ENCODE results near the gene DDX1.

DDX1 gene

DNA sequence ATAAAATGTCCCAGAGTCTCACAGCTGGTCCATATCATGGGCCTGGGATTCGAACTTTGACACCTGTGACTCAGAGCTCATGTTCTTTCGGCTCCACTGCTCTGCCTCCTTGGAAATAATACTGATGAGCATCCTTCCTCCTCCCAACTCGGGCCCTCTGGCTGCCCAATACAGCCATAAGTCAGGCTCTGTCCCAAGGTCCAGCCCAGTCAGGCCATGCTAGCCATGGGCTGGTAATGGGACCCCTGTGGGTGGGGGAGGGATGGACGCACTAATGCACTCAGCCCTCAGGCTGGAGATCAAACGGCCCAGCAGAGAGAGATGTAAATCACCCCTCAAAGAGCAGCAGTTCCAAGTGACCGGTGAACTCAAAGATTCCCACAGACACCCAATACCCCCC lies 61.1 kb downstream of the DDX1 start:
- no peak overlapping the region for H3K4me2 ChIP-seq (ENCODE audit: low read depth, low read length, poor library complexity, severe bottlenecking)
- H2AFZ ChIP-seq (ENCODE audit: low read length): no peak overlapping the region
- no peaks in the 10 kb centered on the region for H3K27me3 ChIP-seq (ENCODE audit: insufficient read depth, low read length, poor library complexity, severe bottlenecking)
- H3F3A ChIP-seq (ENCODE audit: low read depth): no peaks in the 10 kb centered on the region
- TF ChIP-seq EZH2phosphoT487 (IDR thresholded peaks at IDR 0.05; ENCODE audit: borderline replicate concordance): no peak
- no peak overlapping the region for H3K9ac ChIP-seq (ENCODE audit: low read depth, low read length, poor library complexity, severe bottlenecking)
- H3K36me3 ChIP-seq (ENCODE audit: insufficient read depth, low read length): no peaks in the 10 kb centered on the region
- H3K9me3 ChIP-seq (ENCODE audit: insufficient read depth, low read depth, low read length): no peaks in the 10 kb centered on the region
- no peak overlapping the region for H3K4me3 ChIP-seq (ENCODE audit: low read length, poor library complexity, severe bottlenecking)
- H4K20me1 ChIP-seq (ENCODE audit: insufficient read depth, low read length, poor library complexity, severe bottlenecking): no peaks in the 10 kb centered on the region
- H3K4me1 ChIP-seq (ENCODE audit: insufficient read depth, low read length, poor library complexity, severe bottlenecking): no peaks in the 10 kb centered on the region
- no peaks in the 10 kb centered on the region for H3K9me2 ChIP-seq (replicated peaks; ENCODE audit: low read depth, low read length)
- H3K79me2 ChIP-seq (ENCODE audit: insufficient read depth, low read length): no peaks in the 10 kb centered on the region

DNA sequence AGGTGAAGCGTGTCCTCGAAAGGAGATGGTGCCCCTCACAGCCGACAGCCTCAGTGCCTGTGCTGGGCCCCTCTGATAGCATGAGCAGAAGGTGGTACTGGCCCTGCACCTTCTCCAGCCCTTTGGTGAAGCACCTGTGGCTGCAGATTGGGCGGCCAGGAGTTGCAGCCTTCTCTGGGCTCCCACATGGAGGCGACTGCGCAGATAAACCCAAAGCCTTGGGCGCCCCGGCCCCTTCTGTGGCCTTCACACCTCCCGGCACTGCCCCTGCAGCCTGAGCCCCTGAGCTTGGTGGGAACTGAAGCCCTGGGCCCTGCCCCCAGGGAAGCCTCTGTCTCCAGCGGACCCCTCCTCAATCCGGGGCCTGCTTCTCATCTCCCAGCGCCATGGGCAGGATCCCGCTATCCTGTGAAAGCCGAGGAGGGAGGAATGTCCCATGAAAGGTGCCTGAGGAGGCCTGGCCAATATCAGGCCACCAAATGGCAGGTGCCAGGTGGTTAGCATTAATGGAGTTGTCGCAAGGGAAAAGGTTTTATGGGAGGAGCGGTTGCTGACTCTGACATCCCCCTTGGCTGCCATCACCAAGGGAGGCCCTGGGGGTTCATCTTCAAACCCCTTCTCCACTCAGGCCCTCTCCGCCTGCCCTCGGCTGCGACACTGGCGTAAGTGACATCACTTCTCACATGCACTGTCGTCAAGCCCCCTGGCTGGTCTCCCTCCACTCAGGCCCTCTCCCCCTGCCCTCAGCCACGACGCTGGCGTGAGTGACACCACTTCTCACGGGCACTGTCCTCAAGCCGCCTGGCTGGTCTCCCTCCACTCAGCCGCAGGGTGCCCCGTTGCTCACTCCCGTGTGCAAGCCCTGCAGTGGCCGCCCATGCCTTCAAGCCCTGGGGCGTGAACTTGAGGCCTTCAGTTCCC lies 62.4 kb downstream of the DDX1 start:
- H3F3A ChIP-seq (ENCODE audit: low read depth): no peaks in the 10 kb centered on the region
- H3K9me3 ChIP-seq (ENCODE audit: insufficient read depth, low read depth, low read length): no peaks in the 10 kb centered on the region
- TF ChIP-seq, protein P1, sequence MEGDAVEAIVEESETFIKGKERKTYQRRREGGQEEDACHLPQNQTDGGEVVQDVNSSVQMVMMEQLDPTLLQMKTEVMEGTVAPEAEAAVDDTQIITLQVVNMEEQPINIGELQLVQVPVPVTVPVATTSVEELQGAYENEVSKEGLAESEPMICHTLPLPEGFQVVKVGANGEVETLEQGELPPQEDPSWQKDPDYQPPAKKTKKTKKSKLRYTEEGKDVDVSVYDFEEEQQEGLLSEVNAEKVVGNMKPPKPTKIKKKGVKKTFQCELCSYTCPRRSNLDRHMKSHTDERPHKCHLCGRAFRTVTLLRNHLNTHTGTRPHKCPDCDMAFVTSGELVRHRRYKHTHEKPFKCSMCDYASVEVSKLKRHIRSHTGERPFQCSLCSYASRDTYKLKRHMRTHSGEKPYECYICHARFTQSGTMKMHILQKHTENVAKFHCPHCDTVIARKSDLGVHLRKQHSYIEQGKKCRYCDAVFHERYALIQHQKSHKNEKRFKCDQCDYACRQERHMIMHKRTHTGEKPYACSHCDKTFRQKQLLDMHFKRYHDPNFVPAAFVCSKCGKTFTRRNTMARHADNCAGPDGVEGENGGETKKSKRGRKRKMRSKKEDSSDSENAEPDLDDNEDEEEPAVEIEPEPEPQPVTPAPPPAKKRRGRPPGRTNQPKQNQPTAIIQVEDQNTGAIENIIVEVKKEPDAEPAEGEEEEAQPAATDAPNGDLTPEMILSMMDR (conservative IDR thresholded peaks at IDR 0.05; ENCODE audit: low read length): no peak
- no peak for TF ChIP-seq EZH2phosphoT487 (IDR thresholded peaks at IDR 0.05; ENCODE audit: borderline replicate concordance)
- H3K9me2 ChIP-seq (replicated peaks; ENCODE audit: low read depth, low read length): no peaks in the 10 kb centered on the region
- no peaks in the 10 kb centered on the region for H3K79me2 ChIP-seq (ENCODE audit: insufficient read depth, low read length)
- no peaks in the 10 kb centered on the region for H3K36me3 ChIP-seq (ENCODE audit: insufficient read depth, low read length)
- H3K4me2 ChIP-seq (ENCODE audit: low read depth, low read length, poor library complexity, severe bottlenecking): no peak overlapping the region
- no peak overlapping the region for H2AFZ ChIP-seq (ENCODE audit: low read length)
- no peak overlapping the region for H3K9ac ChIP-seq (ENCODE audit: low read depth, low read length, poor library complexity, severe bottlenecking)
- H3K27me3 ChIP-seq (ENCODE audit: insufficient read depth, low read length, poor library complexity, severe bottlenecking): no peaks in the 10 kb centered on the region
- no peak overlapping the region for H3K4me3 ChIP-seq (ENCODE audit: low read length, poor library complexity, severe bottlenecking)
- no peaks in the 10 kb centered on the region for H3K4me1 ChIP-seq (ENCODE audit: insufficient read depth, low read length, poor library complexity, severe bottlenecking)
- no peaks in the 10 kb centered on the region for H4K20me1 ChIP-seq (ENCODE audit: insufficient read depth, low read length, poor library complexity, severe bottlenecking)

DNA sequence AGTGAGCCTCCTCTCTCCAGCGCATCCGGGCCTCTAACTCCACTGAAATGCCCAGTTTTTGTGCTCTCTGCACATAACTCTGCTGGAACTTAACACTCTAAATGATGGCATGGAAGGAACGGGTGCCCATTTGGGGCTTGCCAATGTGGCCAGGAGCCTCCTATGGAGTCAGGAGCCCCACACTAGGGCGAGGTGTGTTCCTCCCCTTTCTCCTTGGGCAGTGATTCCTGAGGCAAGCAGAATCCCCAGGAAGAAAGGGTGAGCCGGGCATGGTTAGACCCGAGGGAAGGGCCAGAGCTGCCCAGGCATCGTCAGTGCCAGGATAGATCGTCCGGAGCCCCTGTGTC lies 63.0 kb downstream of the DDX1 start:
- Histone ChIP-seq H3F3A (ENCODE audit: low read depth) (no peaks in the 10 kb centered on the region), H4K20me1 (ENCODE audit: insufficient read depth, low read length, poor library complexity, severe bottlenecking) (no peaks in the 10 kb centered on the region), H3K79me2 (ENCODE audit: insufficient read depth, low read length) (no peaks in the 10 kb centered on the region), H3K27me3 (ENCODE audit: insufficient read depth, low read length, poor library complexity, severe bottlenecking) (no peaks in the 10 kb centered on the region), H3K9ac (ENCODE audit: low read depth, low read length, poor library complexity, severe bottlenecking) (no peak overlapping the region), H2AFZ (ENCODE audit: low read length) (no peak overlapping the region), H3K9me3 (ENCODE audit: insufficient read depth, low read depth, low read length) (no peaks in the 10 kb centered on the region), H3K4me3 (ENCODE audit: low read length, poor library complexity, severe bottlenecking) (no peak overlapping the region), H3K4me2 (ENCODE audit: low read depth, low read length, poor library complexity, severe bottlenecking) (no peak overlapping the region), H3K4me1 (ENCODE audit: insufficient read depth, low read length, poor library complexity, severe bottlenecking) (no peaks in the 10 kb centered on the region), H3K36me3 (ENCODE audit: insufficient read depth, low read length) (no peaks in the 10 kb centered on the region), H3K9me2 (replicated peaks; ENCODE audit: low read depth, low read length) (no peaks in the 10 kb centered on the region)
- TF ChIP-seq, protein P1 (conservative IDR thresholded peaks at IDR 0.05; ENCODE audit: low read length): no peak
- no peak for TF ChIP-seq EZH2phosphoT487 (IDR thresholded peaks at IDR 0.05; ENCODE audit: borderline replicate concordance)

All from Loucy (cell line).